H1 (cell line): Measurements from ENCODE around the gene PLXNA4. TPM values are rescaled to one million over a fixed set of nuclear protein-coding genes. Genes with fewer than 3 reads are reported as not detected.

ENCODE experiments used
- CTCF ChIA-PET: fragments of 300-600 bp; sonication (Branson Sonifier 250); formaldehyde crosslinking; loops from one replicate; lab custom pipeline; 2021; ENCODE audit not compliant: partially characterized antibody; lab: Charles Lee
- POLR2A ChIA-PET: fragments of 300-600 bp; sonication (Branson Sonifier 250); formaldehyde crosslinking; loops from one replicate; lab custom pipeline; 2021; ENCODE audit warnings: inconsistent platforms; ENCODE audit not compliant: partially characterized antibody; lab: Charles Lee
- DNase-seq, 2 experiments: peaks; one replicate each; pipeline versions ENCODE4 v3.0.0 to v3.0.0-alpha.2; 2010 to 2022; ENCODE audit warnings: low spot score in 2 of 2, low read depth in 1 of 2, mixed read lengths in 1 of 2
- FAIRE-seq: peaks from 2 replicates; lab custom pipeline; 2011; peaks lifted over from hg19 to GRCh38; lab: Jason Lieb, UNC
- H2AFZ ChIP-seq: 2 replicates; pipeline ENCODE4 v1.8.1; 2012; ENCODE audit warnings: low read length, inconsistent platforms
- H2AK5ac ChIP-seq: 2 replicates; pipeline ENCODE4 v1.6.1; 2013; ENCODE audit warnings: low read depth, low read length
- H2BK120ac ChIP-seq: replicated peaks from 2 replicates; pipeline ENCODE3; 2013; ENCODE audit warnings: low read depth, low read length, inconsistent platforms
- H2BK12ac ChIP-seq: 2 replicates; pipeline ENCODE4 v1.6.1; 2013; ENCODE audit warnings: low read depth, low read length
- H2BK15ac ChIP-seq: 2 replicates; pipeline ENCODE4 v1.6.1; 2013; ENCODE audit warnings: low read length
- H2BK20ac ChIP-seq: 2 replicates; pipeline ENCODE4 v1.6.1; 2013; ENCODE audit warnings: low read length
- H2BK5ac ChIP-seq: 2 replicates; pipeline ENCODE4 v1.6.1; 2013; ENCODE audit warnings: low read depth, low read length
- H3K14ac ChIP-seq: 2 replicates; pipeline ENCODE4 v1.6.1; 2013; ENCODE audit warnings: inconsistent platforms; ENCODE audit not compliant: insufficient read length
- H3K18ac ChIP-seq: 2 replicates; pipeline ENCODE4 v1.6.1; 2013; ENCODE audit warnings: low read length; ENCODE audit errors: extremely low read depth
- H3K23ac ChIP-seq: 2 replicates; pipeline ENCODE4 v1.6.1; 2013; ENCODE audit warnings: inconsistent platforms; ENCODE audit not compliant: insufficient read length
- H3K23me2 ChIP-seq: 2 replicates; pipeline ENCODE4 v1.6.1; 2013; ENCODE audit warnings: low read depth, low read length
- H3K27ac ChIP-seq: 2 replicates; pipeline ENCODE4 v1.6.1; 2011; ENCODE audit warnings: low read depth, low read length, inconsistent platforms
- H3K27me3 ChIP-seq, 4 experiments: replicated peaks in 1 of 4; 1 replicate in 1 of 4; 2 replicates in 3 of 4; pipeline versions ENCODE4 v1.6.1 to v1.8.1; 2011 to 2013; ENCODE audit warnings: low read length in 3 of 4, mild to moderate bottlenecking in 3 of 4, inconsistent platforms in 2 of 4, mixed read lengths in 2 of 4, moderate library complexity in 1 of 4; ENCODE audit not compliant: control insufficient read depth in 3 of 4, insufficient read depth in 3 of 4; ENCODE audit errors: extremely low read depth in 1 of 4
- H3K36me3 ChIP-seq, 4 experiments: 2 replicates each; pipeline versions ENCODE4 v1.6.1 to v1.8.1; 2011 to 2013; ENCODE audit warnings: mild to moderate bottlenecking in 4 of 4, low read length in 3 of 4, moderate library complexity in 2 of 4, control low read depth in 1 of 4, inconsistent platforms in 1 of 4; ENCODE audit not compliant: insufficient read depth in 4 of 4, control insufficient read depth in 2 of 4
- H3K4ac ChIP-seq: replicated peaks from 2 replicates; pipeline ENCODE3; 2013; ENCODE audit warnings: low read length, low read depth, mixed read lengths, inconsistent platforms; ENCODE audit not compliant: insufficient read length
- H3K4me1 ChIP-seq, 4 experiments: replicated peaks in 1 of 4; 1 replicate in 1 of 4; 2 replicates in 3 of 4; pipeline versions ENCODE4 v1.6.1 to v1.8.1; 2011 to 2013; ENCODE audit warnings: low read length in 3 of 4, inconsistent platforms in 2 of 4, mixed read lengths in 1 of 4; ENCODE audit not compliant: insufficient read depth in 4 of 4, control insufficient read depth in 3 of 4
- H3K4me2 ChIP-seq, 2 experiments: 2 replicates each; pipeline versions ENCODE4 v1.6.1 to v1.8.1; 2011 to 2013; ENCODE audit warnings: low read depth in 2 of 2, low read length in 2 of 2, control low read depth in 1 of 2, inconsistent platforms in 1 of 2, mild to moderate bottlenecking in 1 of 2; ENCODE audit not compliant: insufficient read depth in 1 of 2
- H3K4me3 ChIP-seq, 4 experiments: fragments of 200-600, 300-600 bp in 1 of 4; sonication (generic), shearing (Covaris generic), sonication (Bioruptor Twin) in 1 of 4; 2 replicates each; pipeline versions ENCODE4 v1.5.1 to v1.8.1; 2011 to 2016; ENCODE audit warnings: low read length in 4 of 4, low read depth in 3 of 4, control low read depth in 2 of 4, inconsistent platforms in 2 of 4, mild to moderate bottlenecking in 2 of 4, mixed read lengths in 1 of 4, moderate library complexity in 1 of 4; ENCODE audit not compliant: insufficient read depth in 2 of 4; ENCODE audit errors: extremely low read depth in 1 of 4
- H3K56ac ChIP-seq: replicated peaks from 2 replicates; pipeline ENCODE3; 2013; ENCODE audit warnings: low read depth, mild to moderate bottlenecking, mixed read lengths, low read length, inconsistent platforms; ENCODE audit not compliant: insufficient read length
- H3K79me1 ChIP-seq: 2 replicates; pipeline ENCODE4 v1.6.1; 2013; ENCODE audit warnings: low read depth, low read length, control low read depth
- H3K79me2 ChIP-seq, 2 experiments: 2 replicates each; pipeline versions ENCODE4 v1.6.1 to v1.8.1; 2012 to 2013; ENCODE audit warnings: low read length in 2 of 2, mild to moderate bottlenecking in 2 of 2, inconsistent platforms in 1 of 2; ENCODE audit not compliant: insufficient read depth in 2 of 2, control insufficient read depth in 1 of 2
- H3K9ac ChIP-seq, 4 experiments: replicated peaks in 1 of 4; 1 replicate in 1 of 4; 2 replicates in 3 of 4; pipeline versions ENCODE4 v1.6.1 to v1.8.1; 2011 to 2013; ENCODE audit warnings: low read depth in 3 of 4, low read length in 3 of 4, control low read depth in 2 of 4, mild to moderate bottlenecking in 2 of 4, moderate library complexity in 2 of 4, inconsistent platforms in 1 of 4; ENCODE audit errors: extremely low read depth in 1 of 4
- H3K9me3 ChIP-seq, 2 experiments: 2 replicates each; pipeline versions ENCODE4 v1.6.1 to v1.8.1; 2012 to 2013; ENCODE audit warnings: mild to moderate bottlenecking in 2 of 2, moderate library complexity in 2 of 2, control low read depth in 1 of 2, inconsistent platforms in 1 of 2, low read depth in 1 of 2, low read length in 1 of 2, mixed read lengths in 1 of 2; ENCODE audit not compliant: insufficient read depth in 2 of 2
- H4K20me1 ChIP-seq, 2 experiments: replicated peaks in 1 of 2; 2 replicates each; pipeline versions ENCODE3 to v1.8.1; 2011 to 2013; ENCODE audit warnings: inconsistent platforms in 2 of 2, low read length in 2 of 2, mild to moderate bottlenecking in 1 of 2; ENCODE audit not compliant: insufficient read depth in 2 of 2, control insufficient read depth in 1 of 2
- H4K5ac ChIP-seq: 2 replicates; pipeline ENCODE4 v1.6.1; 2013; ENCODE audit warnings: low read length, low read depth, mixed read lengths, inconsistent platforms; ENCODE audit not compliant: insufficient read length
- H4K8ac ChIP-seq: 2 replicates; pipeline ENCODE4 v1.8.0; 2013; ENCODE audit warnings: mild to moderate bottlenecking, moderate library complexity, low read length, inconsistent platforms; ENCODE audit not compliant: insufficient read depth; ENCODE audit errors: extremely low read depth
- H4K91ac ChIP-seq: replicated peaks from 2 replicates; pipeline ENCODE3; 2013; ENCODE audit warnings: low read length, mixed read lengths, inconsistent platforms; ENCODE audit not compliant: insufficient read length
- NRF1 ChIP-seq: IDR thresholded peaks from 2 replicates; pipeline ENCODE4 v1.6.1; 2011; ENCODE audit warnings: mild to moderate bottlenecking, low read depth, low read length, improper control_type of control experiment
- PHF8 ChIP-seq: fragments of 200-600 bp; sonication (generic); conservative IDR thresholded peaks from 2 replicates; pipeline ENCODE4 v1.7.1; 2012; ENCODE audit warnings: low read depth, mild to moderate bottlenecking, inconsistent platforms, low read length, moderate library complexity
- POU5F1 ChIP-seq: IDR thresholded peaks from 2 replicates; pipeline ENCODE4 v1.6.1; 2011; ENCODE audit warnings: low read depth, mild to moderate bottlenecking, low read length, moderate library complexity
- SIX5 ChIP-seq: IDR thresholded peaks from 2 replicates; pipeline ENCODE4 v1.6.1; 2011; ENCODE audit warnings: mild to moderate bottlenecking, low read depth, low read length
- SUZ12 ChIP-seq: fragments of 200-600 bp; sonication (generic); IDR thresholded peaks from 2 replicates; pipeline ENCODE4 v1.6.1; 2012; ENCODE audit warnings: mild to moderate bottlenecking, inconsistent platforms, low read length, moderate library complexity, mixed read lengths
- TAF7 ChIP-seq: optimal IDR thresholded peaks from 2 replicates; pipeline ENCODE3; 2011; ENCODE audit warnings: low read depth, mild to moderate bottlenecking, inconsistent platforms, low read length, moderate library complexity, borderline replicate concordance
- YY1 ChIP-seq: IDR thresholded peaks from 2 replicates; pipeline ENCODE4 v1.6.1; 2011; ENCODE audit warnings: low read depth, mild to moderate bottlenecking, low read length
- WGBS, 2 experiments: shearing (Covaris generic) in 1 of 2; methylation state at CpG; one replicate each; pipeline versions ENCODE4 v1.1.6 to v1.1.7; 2013 to 2015; ENCODE audit warnings: low lambda C conversion rate in 2 of 2, mixed read lengths in 2 of 2, inconsistent platforms in 1 of 2, low coverage in 1 of 2, missing lambda C conversion rate in 1 of 2; ENCODE audit not compliant: insufficient replicate concordance in 2 of 2, insufficient coverage in 1 of 2, insufficient read length in 1 of 2; ENCODE audit errors: extremely low coverage in 1 of 2, missing lambda C conversion rate in 1 of 2; 5-methylcytosine and 5-hydroxymethylcytosine counted together
- polyA plus RNA-seq, 7 experiments: library from polyadenylated mRNA; depleted of rRNA in 3 of 7; stranded (reverse) in 5 of 7; unstranded in 2 of 7; fragments of >200 nt in 5 of 7; fragments of 200-250 nt in 2 of 7; gene quantifications; 1 replicate in 5 of 7; 2 replicates in 1 of 7; 4 replicates in 1 of 7; pipeline versions ENCODE4 v1.2.1 to v1.2.3, GENCODE V29; 2011 to 2013; ENCODE audit warnings: missing spikeins in 2 of 7, mixed read lengths in 2 of 7
- total RNA-seq: library from RNA; stranded (reverse); fragmentation: NEBNext Ultra II Directional; extraction: Animal tissue kit (Norgen Biotek cat#: 25700); gene quantifications from 2 replicates; pipeline ENCODE4 v1.2.1, GENCODE V29; 2021

PLXNA4 gene
- total and polyA plus RNA-seq, 2 of the 8 experiments (the other 6 are each of a cell fraction or from before 2014, with no cell fraction given): 0.76 to 0.79 TPM

DNA sequence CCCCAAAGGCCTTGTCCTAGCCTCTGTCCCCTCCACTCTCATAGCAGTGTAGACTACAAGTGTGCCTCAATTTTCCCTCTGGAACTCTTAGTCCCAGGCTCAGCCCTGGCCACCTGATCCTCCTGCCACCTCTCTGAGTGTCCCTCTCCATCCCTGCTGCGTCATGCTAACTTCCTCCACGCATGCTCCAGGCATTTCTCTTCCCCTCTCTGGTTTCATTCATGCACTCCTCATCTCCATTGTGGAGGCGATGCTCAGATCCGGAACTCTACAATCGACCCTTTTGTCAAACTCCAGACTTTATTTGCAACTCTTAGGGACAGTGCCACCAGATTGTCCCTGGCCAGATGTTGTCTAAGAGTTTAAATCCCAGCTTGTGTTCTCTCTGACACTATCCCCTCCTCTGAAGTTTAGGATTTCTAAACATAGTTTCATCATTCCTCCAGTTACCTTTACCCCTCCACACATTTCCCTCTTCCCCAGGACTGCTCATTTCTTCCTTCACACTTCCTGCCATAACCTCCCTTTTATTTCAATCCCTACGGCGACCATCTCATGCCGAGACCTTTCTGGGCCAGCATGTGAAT lies 492.6 kb downstream of the PLXNA4 start:
- WGBS, 2 experiments: 86% methylated on average over 8 of the region's 8 CpGs; no CpG with 5 or more reads in 1 of the 2 experiments
- H3K27ac ChIP-seq: no peak overlapping the region
- CTCF ChIA-PET: interaction anchor here (1.9 kb wide), 1 partner anchor 9 kb away, joined by 4 read pairs; no protein-coding TSS in a partner anchor
- H2AK5ac ChIP-seq: no peak overlapping the region
- no peaks in the 10 kb centered on the region; a peak in 1 of 7 replicates for H3K27me3 ChIP-seq
- no peaks in the 10 kb centered on the region for H3K9me3 ChIP-seq
- H3K79me1 ChIP-seq: no peaks in the 10 kb centered on the region
- H2AFZ ChIP-seq: no peak overlapping the region
- peak overlapping the region; percentile 46; the same call in 1 of the 2 replicates for H2BK15ac ChIP-seq
- H4K91ac ChIP-seq: peak overlapping the region; percentile 3
- H4K20me1 ChIP-seq: no peaks in the 10 kb centered on the region
- DNase-seq (no peak), FAIRE-seq (no peak)
- H3K36me3 ChIP-seq: no peaks in the 10 kb centered on the region
- H3K4ac ChIP-seq: no peak overlapping the region
- no peak overlapping the region for H2BK20ac ChIP-seq
- TF ChIP-seq SUZ12 (no peak), POU5F1 (no peak), TAF7 (no peak), PHF8 (no peak), YY1 (no peak), NRF1 (no peak), SIX5 (no peak)
- no peak overlapping the region for H3K18ac ChIP-seq
- peak overlapping the region; percentile 60; the same call in 1 of the 2 replicates for H2BK12ac ChIP-seq
- no peaks in the 10 kb centered on the region; a peak in 1 of 7 replicates for H3K4me1 ChIP-seq
- no peak overlapping the region for H2BK120ac ChIP-seq
- no peaks in the 10 kb centered on the region for H3K79me2 ChIP-seq
- no peak overlapping the region for H3K4me2 ChIP-seq
- peak overlapping the region; percentile 38; the same call in 1 of the 2 replicates for H2BK5ac ChIP-seq
- POLR2A ChIA-PET: no interaction called here
- no peak overlapping the region for H3K14ac ChIP-seq
- no peak overlapping the region for H4K8ac ChIP-seq
- H3K9ac ChIP-seq: no peak overlapping the region
- no peak overlapping the region for H4K5ac ChIP-seq
- H3K4me3 ChIP-seq: no peak overlapping the region
- H3K56ac ChIP-seq: no peak overlapping the region
- H3K23ac ChIP-seq: no peak overlapping the region
- H3K23me2 ChIP-seq: no peaks in the 10 kb centered on the region
